Measurements from ENCODE around the gene RASAL2.

DNA sequence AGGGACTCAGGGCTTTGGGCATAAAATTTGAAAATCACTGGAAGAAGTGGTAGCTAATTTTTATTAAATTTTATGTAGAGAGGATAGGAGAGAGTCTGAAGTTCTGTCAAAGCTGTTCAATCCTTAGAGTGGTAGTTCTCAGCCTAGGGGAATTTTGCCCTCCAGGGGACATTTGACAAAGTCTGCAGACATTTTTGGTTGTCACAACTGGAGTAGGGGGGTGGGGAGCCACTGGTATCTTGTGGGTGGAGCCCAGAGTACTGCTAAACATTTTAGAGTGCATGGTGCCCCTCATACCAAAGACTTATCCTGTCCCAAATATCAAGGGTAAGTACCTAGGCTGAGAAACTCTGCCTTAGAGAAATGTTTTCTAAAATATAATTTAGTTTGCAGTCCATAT is 30.2 kb downstream of the RASAL2 start:
- TF ChIP-seq, protein P1, sequence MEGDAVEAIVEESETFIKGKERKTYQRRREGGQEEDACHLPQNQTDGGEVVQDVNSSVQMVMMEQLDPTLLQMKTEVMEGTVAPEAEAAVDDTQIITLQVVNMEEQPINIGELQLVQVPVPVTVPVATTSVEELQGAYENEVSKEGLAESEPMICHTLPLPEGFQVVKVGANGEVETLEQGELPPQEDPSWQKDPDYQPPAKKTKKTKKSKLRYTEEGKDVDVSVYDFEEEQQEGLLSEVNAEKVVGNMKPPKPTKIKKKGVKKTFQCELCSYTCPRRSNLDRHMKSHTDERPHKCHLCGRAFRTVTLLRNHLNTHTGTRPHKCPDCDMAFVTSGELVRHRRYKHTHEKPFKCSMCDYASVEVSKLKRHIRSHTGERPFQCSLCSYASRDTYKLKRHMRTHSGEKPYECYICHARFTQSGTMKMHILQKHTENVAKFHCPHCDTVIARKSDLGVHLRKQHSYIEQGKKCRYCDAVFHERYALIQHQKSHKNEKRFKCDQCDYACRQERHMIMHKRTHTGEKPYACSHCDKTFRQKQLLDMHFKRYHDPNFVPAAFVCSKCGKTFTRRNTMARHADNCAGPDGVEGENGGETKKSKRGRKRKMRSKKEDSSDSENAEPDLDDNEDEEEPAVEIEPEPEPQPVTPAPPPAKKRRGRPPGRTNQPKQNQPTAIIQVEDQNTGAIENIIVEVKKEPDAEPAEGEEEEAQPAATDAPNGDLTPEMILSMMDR (IDR thresholded peaks at IDR 0.05; ENCODE audit: low read depth, low read length), result no peak
- no peak for TF ChIP-seq EZH2phosphoT487 (IDR thresholded peaks at IDR 0.05; ENCODE audit: low read depth)
